K562 (cell line): ENCODE measurements around the gene CSF2. TPM values are rescaled to one million over a fixed set of nuclear protein-coding genes. Genes with fewer than 3 reads are reported as not detected.

Source experiments
- GTF2A2 ChIP-seq: IDR thresholded peaks from 2 replicates; pipeline ENCODE4 v1.6.1; 2016; ENCODE audit warnings: mild to moderate bottlenecking, missing genetic modification characterization, missing compliant biosample characterization
- MAZ ChIP-seq, 2 experiments: fragments of 450-650 bp in 1 of 2; sonication (generic) in 1 of 2; formaldehyde crosslinking; IDR thresholded peaks in 1 of 2; conservative IDR thresholded peaks in 1 of 2; 2 replicates each; pipeline versions ENCODE4 v1.4.0 to v1.5.0; 2020; ENCODE audit warnings: mild to moderate bottlenecking in 1 of 2, missing genetic modification reagents in 1 of 2
- NR1H2 ChIP-seq: sonication (generic); formaldehyde crosslinking; IDR thresholded peaks from 2 replicates; pipeline ENCODE4 v1.4.0; 2020; ENCODE audit warnings: mild to moderate bottlenecking, missing genetic modification reagents
- NUFIP1 ChIP-seq: fragments of 450-650 bp; IDR thresholded peaks from 2 replicates; pipeline ENCODE4 v1.6.1; 2018; ENCODE audit not compliant: partially characterized antibody
- PURB ChIP-seq: sonication (generic); formaldehyde crosslinking; IDR thresholded peaks from 2 replicates; pipeline ENCODE4 v1.9.0; 2021; ENCODE audit warnings: low read depth, mild to moderate bottlenecking, missing genetic modification reagents
- STAT6 ChIP-seq: sonication (generic); formaldehyde crosslinking; IDR thresholded peaks from 2 replicates; pipeline ENCODE4 v1.8.1; 2023; ENCODE audit warnings: mild to moderate bottlenecking, missing genetic modification reagents
- ZBTB40 ChIP-seq, 2 experiments: fragments of 450-650 bp in 1 of 2; sonication (generic) in 1 of 2; formaldehyde crosslinking in 1 of 2; IDR thresholded peaks; 2 replicates each; pipeline versions ENCODE4 v1.7.1 to v1.9.0; 2016 to 2022; ENCODE audit warnings: inconsistent platforms in 1 of 2, mild to moderate bottlenecking in 1 of 2, missing genetic modification reagents in 1 of 2
- polyA plus RNA-seq, 8 experiments: library from polyadenylated mRNA; depleted of rRNA in 4 of 8; stranded (reverse) in 5 of 8; unstranded in 3 of 8; fragments of >200 nt; fragmentation: Nextera tagmentation in 2 of 8; fragmentation: Illumina TruSeq in 1 of 8; extraction: Ambion mirVana in 2 of 8; extraction: Trizol in 1 of 8; gene quantifications; 2 replicates each; pipeline versions ENCODE4 v1.2.1 to v1.2.3, GENCODE V29; 2011 to 2014; ENCODE audit warnings: inconsistent platforms in 1 of 8, missing spikeins in 1 of 8
- total RNA-seq, 7 experiments: library from RNA; depleted of rRNA in 6 of 7; stranded (reverse); fragments of >200 nt in 6 of 7; fragmentation: Illumina TruSeq in 2 of 7; extraction: Trizol in 2 of 7; gene quantifications; 2 replicates each; pipeline versions ENCODE4 v1.2.1 to v1.2.3, GENCODE V29; 2011 to 2021; ENCODE audit warnings: low replicate concordance in 1 of 7
- TF ChIP-seq, protein P1 (sequence below): fragments of 250-450 bp; sonication (Bioruptor Pico); IDR thresholded peaks from 2 replicates; pipeline ENCODE4 v1.8.0; 2021; ENCODE audit warnings: moderate library complexity, mild to moderate bottlenecking, inconsistent platforms
- TF ChIP-seq, protein P2 (sequence below), 3 experiments: fragments of 200-800 bp in 1 of 3; fragments of 250-450 bp in 1 of 3; fragments of 450-650 bp in 1 of 3; sonication (Bioruptor Pico) in 1 of 3; sonication (Bioruptor generic) in 1 of 3; formaldehyde crosslinking in 1 of 3; IDR thresholded peaks; 2 replicates each; pipeline versions ENCODE4 v1.6.1 to v1.8.0; 2016 to 2022; ENCODE audit warnings: mild to moderate bottlenecking in 2 of 3, missing genetic modification characterization in 2 of 3, missing compliant biosample characterization in 1 of 3, moderate library complexity in 1 of 3

CSF2 gene
- total and polyA plus RNA-seq, 9 of the 15 experiments (the other 6 are each of a cell fraction or from before 2014, with no cell fraction given), result 0.25 to 0.29 TPM; not detected in 7

- TF ChIP-seq, protein P1, sequence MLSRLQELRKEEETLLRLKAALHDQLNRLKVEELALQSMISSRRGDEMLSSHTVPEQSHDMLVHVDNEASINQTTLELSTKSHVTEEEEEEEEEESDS (CRISPR knock-in tag), result no peak
- TF ChIP-seq MAZ (CRISPR knock-in tag; conservative IDR thresholded peaks at IDR 0.05 in 1 of 2, IDR thresholded peaks at IDR 0.05 in 1 of 2) (peak; percentile 45 to 54; a peak in 2 of 4 replicates), ZBTB40 (IDR thresholded peaks at IDR 0.05) (no peak), ZBTB40 (CRISPR knock-in tag; IDR thresholded peaks at IDR 0.05) (no peak), STAT6 (CRISPR knock-in tag) (no peak), NUFIP1 (no peak), GTF2A2 (no peak), NR1H2 (no peak), PURB (no peak)
- TF ChIP-seq, protein P2, sequence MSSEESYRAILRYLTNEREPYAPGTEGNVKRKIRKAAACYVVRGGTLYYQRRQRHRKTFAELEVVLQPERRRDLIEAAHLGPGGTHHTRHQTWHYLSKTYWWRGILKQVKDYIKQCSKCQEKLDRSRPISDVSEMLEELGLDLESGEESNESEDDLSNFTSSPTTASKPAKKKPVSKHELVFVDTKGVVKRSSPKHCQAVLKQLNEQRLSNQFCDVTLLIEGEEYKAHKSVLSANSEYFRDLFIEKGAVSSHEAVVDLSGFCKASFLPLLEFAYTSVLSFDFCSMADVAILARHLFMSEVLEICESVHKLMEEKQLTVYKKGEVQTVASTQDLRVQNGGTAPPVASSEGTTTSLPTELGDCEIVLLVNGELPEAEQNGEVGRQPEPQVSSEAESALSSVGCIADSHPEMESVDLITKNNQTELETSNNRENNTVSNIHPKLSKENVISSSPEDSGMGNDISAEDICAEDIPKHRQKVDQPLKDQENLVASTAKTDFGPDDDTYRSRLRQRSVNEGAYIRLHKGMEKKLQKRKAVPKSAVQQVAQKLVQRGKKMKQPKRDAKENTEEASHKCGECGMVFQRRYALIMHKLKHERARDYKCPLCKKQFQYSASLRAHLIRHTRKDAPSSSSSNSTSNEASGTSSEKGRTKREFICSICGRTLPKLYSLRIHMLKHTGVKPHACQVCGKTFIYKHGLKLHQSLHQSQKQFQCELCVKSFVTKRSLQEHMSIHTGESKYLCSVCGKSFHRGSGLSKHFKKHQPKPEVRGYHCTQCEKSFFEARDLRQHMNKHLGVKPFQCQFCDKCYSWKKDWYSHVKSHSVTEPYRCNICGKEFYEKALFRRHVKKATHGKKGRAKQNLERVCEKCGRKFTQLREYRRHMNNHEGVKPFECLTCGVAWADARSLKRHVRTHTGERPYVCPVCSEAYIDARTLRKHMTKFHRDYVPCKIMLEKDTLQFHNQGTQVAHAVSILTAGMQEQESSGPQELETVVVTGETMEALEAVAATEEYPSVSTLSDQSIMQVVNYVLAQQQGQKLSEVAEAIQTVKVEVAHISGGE (CRISPR knock-in tag; IDR thresholded peaks at IDR 0.05), result no peak
Observed at GRCh38 chr5:132070460-132071337, 2.9 kb upstream of the CSF2 start (continued).
